ENCODE measurements around the gene RAP1A.

GRCh38 chr1:111621050-111621449, 1.5 kb downstream of the RAP1A start:
- no peak for TF ChIP-seq CTCF (IDR thresholded peaks at IDR 0.05)
- no peak for TF ChIP-seq REST (IDR thresholded peaks at IDR 0.05; ENCODE audit: insufficient read depth in 1 of 2, low read depth in 2 of 2, low read length in 1 of 2)
